RWPE1 (cell line): Measurements from ENCODE around the gene FUZ.
"Not testable (repeated sequence)": the region's sequence is repeated elsewhere in the genome, so short reads cannot be mapped to it uniquely, and the experiment has no call there.

Source experiments
- CTCF ChIA-PET: fragments of 350-600 bp; sonication (Branson Sonifier 250); formaldehyde crosslinking; extraction: SDS; loops from one replicate; lab custom pipeline; 2021; lab: Yijun Ruan, JAX
- POLR2A ChIA-PET: fragments of 400-600 bp; formaldehyde crosslinking; extraction: SDS; loops from one replicate; lab custom pipeline; 2020; ENCODE audit warnings: antibody characterized with exemption; ENCODE audit not compliant: low non-redundant PET; lab: Yijun Ruan, JAX
- DNase-seq: peaks from one replicate; pipeline ENCODE4 v3.0.0; 2012; ENCODE audit warnings: low spot score
- H3K27ac ChIP-seq: fragments of 450-650 bp; 2 replicates; pipeline ENCODE4 v1.5.1; 2017
- TF ChIP-seq, protein P1 (sequence below): fragments of 450-650 bp; conservative IDR thresholded peaks from 2 replicates; pipeline ENCODE4 v1.5.1; 2017; ENCODE audit warnings: low read depth, mild to moderate bottlenecking

FUZ gene

DNA sequence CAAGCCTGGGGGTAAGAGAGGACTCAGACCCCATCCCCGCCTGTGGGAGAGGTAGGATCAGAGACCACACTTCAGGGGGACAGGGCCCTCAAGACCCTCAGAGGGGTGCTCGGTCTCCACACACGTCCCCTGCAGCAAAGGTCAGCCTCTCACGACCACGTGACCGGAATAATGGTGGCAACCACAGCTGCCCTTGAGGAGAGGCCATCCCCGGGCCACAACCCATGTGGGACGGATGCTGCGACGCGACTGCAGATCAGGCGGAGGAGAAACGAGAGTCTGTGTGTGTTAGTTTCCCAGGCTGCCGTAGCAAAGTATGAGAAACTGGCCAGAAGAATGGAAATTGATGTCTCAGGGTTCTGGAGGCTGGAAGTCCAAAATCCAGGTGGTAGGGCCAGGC, 13.9 kb upstream of the FUZ start:
- POLR2A ChIA-PET: no interaction called here
- TF ChIP-seq, protein P1, sequence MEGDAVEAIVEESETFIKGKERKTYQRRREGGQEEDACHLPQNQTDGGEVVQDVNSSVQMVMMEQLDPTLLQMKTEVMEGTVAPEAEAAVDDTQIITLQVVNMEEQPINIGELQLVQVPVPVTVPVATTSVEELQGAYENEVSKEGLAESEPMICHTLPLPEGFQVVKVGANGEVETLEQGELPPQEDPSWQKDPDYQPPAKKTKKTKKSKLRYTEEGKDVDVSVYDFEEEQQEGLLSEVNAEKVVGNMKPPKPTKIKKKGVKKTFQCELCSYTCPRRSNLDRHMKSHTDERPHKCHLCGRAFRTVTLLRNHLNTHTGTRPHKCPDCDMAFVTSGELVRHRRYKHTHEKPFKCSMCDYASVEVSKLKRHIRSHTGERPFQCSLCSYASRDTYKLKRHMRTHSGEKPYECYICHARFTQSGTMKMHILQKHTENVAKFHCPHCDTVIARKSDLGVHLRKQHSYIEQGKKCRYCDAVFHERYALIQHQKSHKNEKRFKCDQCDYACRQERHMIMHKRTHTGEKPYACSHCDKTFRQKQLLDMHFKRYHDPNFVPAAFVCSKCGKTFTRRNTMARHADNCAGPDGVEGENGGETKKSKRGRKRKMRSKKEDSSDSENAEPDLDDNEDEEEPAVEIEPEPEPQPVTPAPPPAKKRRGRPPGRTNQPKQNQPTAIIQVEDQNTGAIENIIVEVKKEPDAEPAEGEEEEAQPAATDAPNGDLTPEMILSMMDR: no peak
- CTCF ChIA-PET: interaction anchor here (0.6 kb wide), 1 partner anchor 525 kb away, joined by 3 read pairs; no protein-coding TSS in a partner anchor
- no peak for DNase-seq
- H3K27ac ChIP-seq: peak overlapping the region; percentile 5; the same call in 1 of the 2 replicates

DNA sequence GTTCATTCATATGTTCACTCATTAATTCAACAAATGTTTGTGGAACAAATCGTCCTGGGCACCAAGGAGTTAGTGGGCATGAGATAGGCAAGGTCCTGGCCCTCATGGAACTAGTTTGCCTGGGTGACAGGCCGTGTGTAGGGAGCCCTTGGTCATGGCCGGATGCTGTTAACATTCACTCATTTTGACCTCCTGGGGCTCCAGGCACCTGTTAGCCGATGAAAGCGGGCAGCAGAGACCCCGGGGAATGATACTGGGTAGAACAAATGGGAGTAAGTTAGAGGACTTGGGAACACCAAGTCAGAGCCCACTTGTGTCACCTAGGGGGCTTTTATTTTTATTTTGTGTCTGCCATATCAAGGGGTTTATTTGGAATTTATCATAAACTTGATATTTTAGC, 11.6 kb upstream of the FUZ start:
- no peak for DNase-seq
- CTCF ChIA-PET: no interaction called here
- H3K27ac ChIP-seq: no peak overlapping the region
- TF ChIP-seq, protein P1: no peak
- POLR2A ChIA-PET: no interaction called here

DNA sequence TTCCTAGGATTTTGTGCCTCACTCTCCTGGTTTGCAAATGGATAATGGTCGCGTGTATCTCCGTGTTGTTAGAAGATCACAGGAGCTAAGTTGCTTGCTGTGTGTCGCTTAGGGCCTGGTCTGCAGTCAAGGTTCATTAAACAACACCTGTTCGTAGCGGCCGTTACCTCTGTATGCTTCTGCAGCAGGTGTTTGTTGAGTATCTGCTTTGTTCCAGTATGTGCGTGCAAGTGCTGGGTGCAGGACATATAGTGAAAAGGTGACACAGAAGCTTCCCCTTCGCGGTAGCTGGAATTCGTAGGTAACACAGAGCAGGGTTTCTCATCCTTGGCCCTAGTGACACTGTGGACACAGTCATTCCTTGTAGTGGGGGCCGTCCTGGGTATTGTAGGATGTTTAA, 10.4 kb upstream of the FUZ start:
- H3K27ac ChIP-seq: no peak overlapping the region
- CTCF ChIA-PET: no interaction called here
- TF ChIP-seq, protein P1: no peak
- no peak for DNase-seq
- POLR2A ChIA-PET: no interaction called here

DNA sequence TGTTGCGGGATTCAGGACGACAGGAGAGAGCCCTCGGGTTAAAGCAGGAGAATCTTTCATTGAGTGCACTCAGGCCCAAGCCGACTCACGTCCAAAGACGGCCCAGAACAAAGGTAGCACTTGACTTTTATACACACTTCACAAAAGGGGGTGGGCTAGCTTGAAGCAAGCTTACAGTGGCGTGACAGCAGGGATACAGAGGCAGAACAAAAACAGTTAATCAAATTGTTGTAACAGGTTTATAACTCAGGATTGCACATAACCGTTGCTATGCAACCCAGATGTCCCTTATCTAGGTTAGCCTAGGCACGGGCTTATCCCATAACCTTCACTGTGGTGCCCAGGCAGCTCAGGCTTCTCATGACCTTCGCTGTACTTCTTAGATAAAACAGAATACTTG, 7.0 kb upstream of the FUZ start:
- POLR2A ChIA-PET: interaction anchor here (0.6 kb wide), 1 partner anchor 18 kb away, joined by 3 read pairs; no protein-coding TSS in a partner anchor
- CTCF ChIA-PET: interaction anchor here (0.6 kb wide), 2 partner anchors 10 to 443 kb away, joined by 3 read pairs; no protein-coding TSS in a partner anchor
- DNase-seq: no peak

GRCh38 chr19:49819452-49820115, 6.5 kb upstream of the FUZ start:
- ChIA-PET CTCF (interaction anchor here (0.6 to 0.7 kb wide), 3 partner anchors 25 to 442 kb away, joined by 3 read pairs; no protein-coding TSS in a partner anchor), POLR2A (interaction anchor here (0.6 kb wide), 1 partner anchor 17 kb away, joined by 3 read pairs; no protein-coding TSS in a partner anchor)
- H3K27ac ChIP-seq: peak overlapping the region; percentile 97
- not testable (repeated sequence) for DNase-seq

More for the DNA sequence above, 7.0 kb upstream of the FUZ start:
- TF ChIP-seq, protein P1: no peak
- peak overlapping the region; percentile 97 for H3K27ac ChIP-seq

DNA sequence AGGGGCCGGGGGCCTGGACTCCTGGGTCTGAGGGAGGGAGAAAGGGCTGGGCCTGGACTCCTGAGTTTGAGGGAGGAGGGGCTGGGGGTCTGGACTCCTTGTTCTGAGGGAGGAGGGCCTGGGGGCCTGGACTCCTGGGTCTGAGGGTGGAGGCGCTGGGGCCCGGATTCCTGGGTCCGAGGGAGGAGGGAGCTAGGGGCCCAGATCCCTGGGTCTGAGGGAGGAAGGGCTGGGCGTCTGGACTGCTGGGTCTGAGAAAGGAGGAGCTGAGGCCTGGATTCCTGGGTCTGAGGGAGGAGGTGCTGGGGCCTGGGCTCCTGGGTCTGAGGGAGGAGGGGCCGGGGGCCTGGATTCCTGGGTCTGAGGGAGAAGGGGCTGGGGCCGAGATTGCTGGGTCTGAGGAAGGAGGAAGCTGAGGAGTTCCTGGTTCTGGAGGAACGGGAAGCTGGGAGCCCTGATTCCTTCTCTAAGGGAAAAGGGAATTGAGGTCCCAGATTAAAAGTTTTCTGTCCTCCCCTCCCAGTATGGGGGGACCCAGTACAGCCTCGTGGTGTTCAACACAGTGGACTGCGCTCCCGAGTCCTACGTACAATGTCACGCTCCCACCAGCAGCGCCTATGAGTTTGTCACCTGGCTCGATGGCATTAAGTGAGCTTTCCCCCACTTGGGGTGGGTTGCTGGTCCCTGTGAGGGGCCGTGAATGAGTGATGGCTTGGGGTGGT, 5.7 kb upstream of the FUZ start:
- CTCF ChIA-PET: interaction anchor here (0.6 to 0.7 kb wide), 2 partner anchors 25 to 119 kb away, joined by 3 read pairs; no protein-coding TSS in a partner anchor
- POLR2A ChIA-PET: interaction anchor here (0.6 to 0.8 kb wide), 2 partner anchors 20 to 30 kb away, joined by 3 to 10 read pairs; no protein-coding TSS in a partner anchor
- peak overlapping the region; percentile 97 for H3K27ac ChIP-seq
- DNase-seq: no peak
- TF ChIP-seq, protein P1: no peak
